K562 (cell line): ENCODE results near the gene VPS16. TPM values are rescaled to one million over a fixed set of nuclear protein-coding genes. Genes with fewer than 3 reads are reported as not detected.

Experiments
- ATAC-seq: fragments of 200-7000 bp; cut with Tn5 transposase; 3 replicates; pipeline ENCODE4 v1.9.1; 2020; ENCODE audit warnings: moderate library complexity
- BruUV-seq: library from RNA; stranded (reverse); fragments of 400-500 nt; replicated peaks from 2 replicates; lab custom pipeline; 2021; lab: Mats Ljungman, UMichigan
- CTCF ChIA-PET: fragments of 300-600 bp; formaldehyde crosslinking; extraction: SDS; loops from one replicate; lab custom pipeline; 2021; ENCODE audit warnings: low intra/inter-chr PET ratio; lab: Yijun Ruan, JAX
- POLR2A ChIA-PET: fragments of 300-600, 350-650 bp; sonication (Branson Sonifier 250); formaldehyde crosslinking; extraction: SDS; loops from one replicate; lab custom pipeline; 2021; ENCODE audit warnings: antibody characterized with exemption, inconsistent platforms; lab: Yijun Ruan, JAX
- DNase-seq, 4 experiments: peaks; one replicate each; pipeline versions ENCODE4 v3.0.0 to v3.0.0-alpha.2; 2011 to 2018; ENCODE audit warnings: low spot score in 3 of 4, mixed read lengths in 3 of 4; ENCODE audit errors: extremely low read depth in 1 of 4
- FAIRE-seq: peaks from 2 replicates; lab custom pipeline; 2011; peaks lifted over from hg19 to GRCh38; lab: Jason Lieb, UNC
- H2AFZ ChIP-seq: 2 replicates; pipeline ENCODE4 v1.6.0; 2011; ENCODE audit warnings: low read depth, low read length, control low read depth, inconsistent platforms
- H3K27ac ChIP-seq: fragments of 200-600 bp; 3 replicates; pipeline ENCODE4 v1.8.0; 2011; ENCODE audit warnings: low read depth, mild to moderate bottlenecking, control low read depth, inconsistent platforms, low read length, moderate library complexity, mixed read lengths; ENCODE audit errors: extremely low read depth
- H3K27me3 ChIP-seq, 2 experiments: fragments of 300-600 bp in 1 of 2; 2 replicates in 1 of 2; 3 replicates in 1 of 2; pipeline versions ENCODE4 v1.6.0 to v1.8.0; 2011; ENCODE audit warnings: inconsistent platforms in 2 of 2, low read length in 2 of 2, mild to moderate bottlenecking in 1 of 2, mixed read lengths in 1 of 2, moderate library complexity in 1 of 2; ENCODE audit not compliant: control insufficient read depth in 2 of 2, insufficient read depth in 2 of 2
- H3K36me3 ChIP-seq: fragments of 300-600 bp; 3 replicates; pipeline ENCODE4 v1.8.0; 2011; ENCODE audit warnings: mild to moderate bottlenecking, low read length, inconsistent platforms; ENCODE audit not compliant: control insufficient read depth, insufficient read depth
- H3K4me1 ChIP-seq, 2 experiments: fragments of 200-600 bp in 1 of 2; replicated peaks in 1 of 2; 2 replicates in 1 of 2; 3 replicates in 1 of 2; pipeline versions ENCODE4 v1.5.1 to v1.8.0; 2011; ENCODE audit warnings: inconsistent platforms in 2 of 2, low read length in 2 of 2, mild to moderate bottlenecking in 1 of 2, mixed read lengths in 1 of 2, moderate library complexity in 1 of 2; ENCODE audit not compliant: control insufficient read depth in 2 of 2, insufficient read depth in 2 of 2
- H3K4me2 ChIP-seq: 2 replicates; pipeline ENCODE4 v1.6.1; 2011; ENCODE audit warnings: low read length, control low read depth, inconsistent platforms, mixed read lengths; ENCODE audit not compliant: insufficient read depth
- H3K4me3 ChIP-seq: fragments of 200-600 bp; sonication (generic), shearing (Covaris generic); 2 replicates; pipeline ENCODE4 v1.5.1; 2016; ENCODE audit warnings: control low read depth, inconsistent platforms
- H3K79me2 ChIP-seq: fragments of 200-600 bp; 3 replicates; pipeline ENCODE4 v1.8.0; 2011; ENCODE audit warnings: low read length, inconsistent platforms; ENCODE audit not compliant: control insufficient read depth, insufficient read depth
- H3K9ac ChIP-seq, 2 experiments: 2 replicates each; pipeline versions ENCODE4 v1.6.0 to v1.6.1; 2011; ENCODE audit warnings: low read depth in 2 of 2, low read length in 2 of 2, control low read depth in 1 of 2, inconsistent platforms in 1 of 2, mild to moderate bottlenecking in 1 of 2, mixed read lengths in 1 of 2; ENCODE audit not compliant: insufficient read depth in 1 of 2
- H3K9me1 ChIP-seq: one replicate; pipeline ENCODE4 v1.6.0; 2011; ENCODE audit warnings: inconsistent platforms, mild to moderate bottlenecking, low read length, moderate library complexity; ENCODE audit not compliant: control insufficient read depth, insufficient read depth
- H3K9me3 ChIP-seq: replicated peaks from 2 replicates; pipeline ENCODE4 v1.5.1; 2011; ENCODE audit warnings: low read depth, low read length, inconsistent platforms; ENCODE audit not compliant: control insufficient read depth, insufficient read depth
- H4K20me1 ChIP-seq: replicated peaks from 2 replicates; pipeline ENCODE4 v1.6.1; 2011; ENCODE audit warnings: low read length, inconsistent platforms, mixed read lengths; ENCODE audit not compliant: control insufficient read depth, insufficient read depth
- CREM ChIP-seq: IDR thresholded peaks from 2 replicates; pipeline ENCODE4 v1.6.1; 2014; ENCODE audit warnings: antibody characterized with exemption, low read depth
- EWSR1 ChIP-seq: fragments of 450-650 bp; IDR thresholded peaks from 2 replicates; pipeline ENCODE4 v1.6.1; 2018; ENCODE audit warnings: borderline replicate concordance, mild to moderate bottlenecking, low read depth, moderate library complexity; ENCODE audit not compliant: partially characterized antibody
- FOSL1 ChIP-seq: fragments of 200-800 bp; sonication (Bioruptor generic); conservative IDR thresholded peaks from 2 replicates; pipeline ENCODE4 v1.6.1; 2016; ENCODE audit warnings: missing genetic modification characterization, missing compliant biosample characterization
- HMGN3 ChIP-seq: IDR thresholded peaks from 2 replicates; pipeline ENCODE4 v1.6.1; 2011; ENCODE audit warnings: borderline replicate concordance, low read depth, mild to moderate bottlenecking, mixed read lengths, low read length; ENCODE audit not compliant: insufficient read length; ENCODE audit errors: extremely low read depth
- MAFF ChIP-seq: IDR thresholded peaks from 2 replicates; pipeline ENCODE4 v1.6.1; 2012; ENCODE audit warnings: low read length, improper control_type of control experiment
- NKRF ChIP-seq: fragments of 450-650 bp; IDR thresholded peaks from 2 replicates; pipeline ENCODE4 v1.6.1; 2016; ENCODE audit warnings: borderline replicate concordance
- SAP30 ChIP-seq: fragments of 200-600 bp; sonication (generic); IDR thresholded peaks from 2 replicates; pipeline ENCODE4 v1.6.1; 2012; ENCODE audit warnings: borderline replicate concordance, low read depth, mild to moderate bottlenecking, moderate library complexity, low read length, control low read depth, inconsistent platforms; ENCODE audit not compliant: insufficient read depth, poor library complexity, severe bottlenecking
- VEZF1 ChIP-seq: fragments of 200-800 bp; sonication (Bioruptor generic); IDR thresholded peaks from 2 replicates; pipeline ENCODE4 v1.6.1; 2017; ENCODE audit warnings: missing genetic modification characterization, missing compliant biosample characterization
- WGBS: fragments of 100-300 bp; shearing (Covaris generic); methylation state at CpG from one replicate; pipeline ENCODE4 v1.1.6; 2016; ENCODE audit warnings: low coverage, mixed read lengths; ENCODE audit not compliant: insufficient coverage; ENCODE audit errors: missing lambda C conversion rate; 5-methylcytosine and 5-hydroxymethylcytosine counted together
- in situ Hi-C: fragments of 300-500 bp; cut with MboI; formaldehyde crosslinking; loops from 4 replicates; pipeline ENCODE4 v1.15.0; 2018; ENCODE audit warnings: inconsistent platforms, mixed read lengths
- intact Hi-C: fragments of 100-400 bp; cut with micrococcal nuclease; formaldehyde crosslinking; loops from 2 replicates; pipeline ENCODE4 v1.14.2; 2022
- polyA plus RNA-seq, 8 experiments: library from polyadenylated mRNA; depleted of rRNA in 4 of 8; stranded (reverse) in 5 of 8; unstranded in 3 of 8; fragments of >200 nt; fragmentation: Nextera tagmentation in 2 of 8; fragmentation: Illumina TruSeq in 1 of 8; extraction: Ambion mirVana in 2 of 8; extraction: Trizol in 1 of 8; gene quantifications; 2 replicates each; pipeline versions ENCODE4 v1.2.1 to v1.2.3, GENCODE V29; 2011 to 2014; ENCODE audit warnings: inconsistent platforms in 1 of 8, missing spikeins in 1 of 8
- total RNA-seq, 7 experiments: library from RNA; depleted of rRNA in 6 of 7; stranded (reverse); fragments of >200 nt in 6 of 7; fragmentation: Illumina TruSeq in 2 of 7; extraction: Trizol in 2 of 7; gene quantifications; 2 replicates each; pipeline versions ENCODE4 v1.2.1 to v1.2.3, GENCODE V29; 2011 to 2021; ENCODE audit warnings: low replicate concordance in 1 of 7
- TF ChIP-seq, protein P1 (sequence below): sonication (generic); formaldehyde crosslinking; IDR thresholded peaks from 2 replicates; pipeline ENCODE4 v1.8.0; 2022; ENCODE audit warnings: mild to moderate bottlenecking, missing genetic modification reagents

VPS16 gene
- total and polyA plus RNA-seq, 9 of the 15 experiments (the other 6 are each of a cell fraction or from before 2014, with no cell fraction given): 6.8 to 24.7 (median 14.0) TPM

GRCh38 chr20:2840967-2841531 lies 504 bp downstream of the VPS16 start:
- H3K4me1 ChIP-seq: peaks cover 9 to 25% of the 10 kb centered on the region in 2 experiments; a peak in 4 of 5 replicates
- ChIA-PET CTCF (interaction anchor here (0.5 kb wide), 1 partner anchor 428 kb away, joined by 6 read pairs; no protein-coding TSS in a partner anchor), POLR2A (interaction anchor here (0.8 to 1.0 kb wide), 4 partner anchors 14 to 30 kb away, joined by 3 read pairs; no protein-coding TSS in a partner anchor)
- BruUV-seq: TSS peak; percentile 74
- peak overlapping the region; percentile 83 to 93 for H3K9ac ChIP-seq
- in situ Hi-C loops: no loop called here
- no peaks in the 10 kb centered on the region for H3K9me1 ChIP-seq
- H4K20me1 ChIP-seq: no peaks in the 10 kb centered on the region
- peak overlapping the region; percentile 81 for H2AFZ ChIP-seq
- peak overlapping the region; percentile 90 for H3K4me2 ChIP-seq
- H3K27me3 ChIP-seq: no peaks in the 10 kb centered on the region
- H3K36me3 ChIP-seq: no peaks in the 10 kb centered on the region
- H3K4me3 ChIP-seq: peak overlapping the region; percentile 67
- DNase-seq (peak; percentile 52 to 67 (median 61)), ATAC-seq (peak; percentile 79), FAIRE-seq (no peak)
- TF ChIP-seq FOSL1 (tag): 0 out of 2 replicates have a peak, but pooled peaks have one; percentile 8
- peak; percentile 3 for TF ChIP-seq HMGN3
- 0 out of 2 replicates have a peak, but pooled peaks have one; percentile 42 for TF ChIP-seq VEZF1 (CRISPR knock-in tag)
- TF ChIP-seq, protein P1, sequence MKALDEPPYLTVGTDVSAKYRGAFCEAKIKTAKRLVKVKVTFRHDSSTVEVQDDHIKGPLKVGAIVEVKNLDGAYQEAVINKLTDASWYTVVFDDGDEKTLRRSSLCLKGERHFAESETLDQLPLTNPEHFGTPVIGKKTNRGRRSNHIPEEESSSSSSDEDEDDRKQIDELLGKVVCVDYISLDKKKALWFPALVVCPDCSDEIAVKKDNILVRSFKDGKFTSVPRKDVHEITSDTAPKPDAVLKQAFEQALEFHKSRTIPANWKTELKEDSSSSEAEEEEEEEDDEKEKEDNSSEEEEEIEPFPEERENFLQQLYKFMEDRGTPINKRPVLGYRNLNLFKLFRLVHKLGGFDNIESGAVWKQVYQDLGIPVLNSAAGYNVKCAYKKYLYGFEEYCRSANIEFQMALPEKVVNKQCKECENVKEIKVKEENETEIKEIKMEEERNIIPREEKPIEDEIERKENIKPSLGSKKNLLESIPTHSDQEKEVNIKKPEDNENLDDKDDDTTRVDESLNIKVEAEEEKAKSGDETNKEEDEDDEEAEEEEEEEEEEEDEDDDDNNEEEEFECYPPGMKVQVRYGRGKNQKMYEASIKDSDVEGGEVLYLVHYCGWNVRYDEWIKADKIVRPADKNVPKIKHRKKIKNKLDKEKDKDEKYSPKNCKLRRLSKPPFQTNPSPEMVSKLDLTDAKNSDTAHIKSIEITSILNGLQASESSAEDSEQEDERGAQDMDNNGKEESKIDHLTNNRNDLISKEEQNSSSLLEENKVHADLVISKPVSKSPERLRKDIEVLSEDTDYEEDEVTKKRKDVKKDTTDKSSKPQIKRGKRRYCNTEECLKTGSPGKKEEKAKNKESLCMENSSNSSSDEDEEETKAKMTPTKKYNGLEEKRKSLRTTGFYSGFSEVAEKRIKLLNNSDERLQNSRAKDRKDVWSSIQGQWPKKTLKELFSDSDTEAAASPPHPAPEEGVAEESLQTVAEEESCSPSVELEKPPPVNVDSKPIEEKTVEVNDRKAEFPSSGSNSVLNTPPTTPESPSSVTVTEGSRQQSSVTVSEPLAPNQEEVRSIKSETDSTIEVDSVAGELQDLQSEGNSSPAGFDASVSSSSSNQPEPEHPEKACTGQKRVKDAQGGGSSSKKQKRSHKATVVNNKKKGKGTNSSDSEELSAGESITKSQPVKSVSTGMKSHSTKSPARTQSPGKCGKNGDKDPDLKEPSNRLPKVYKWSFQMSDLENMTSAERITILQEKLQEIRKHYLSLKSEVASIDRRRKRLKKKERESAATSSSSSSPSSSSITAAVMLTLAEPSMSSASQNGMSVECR (CRISPR knock-in tag): peak; percentile 44; the same call in 1 of the 2 replicates
- TF ChIP-seq SAP30: peak; percentile 59
- no peak for TF ChIP-seq MAFF
- TF ChIP-seq EWSR1: no peak
- TF ChIP-seq CREM: 0 out of 2 replicates have a peak, but pooled peaks have one; percentile 2
- 0 out of 2 replicates have a peak, but pooled peaks have one; percentile 28 for TF ChIP-seq NKRF
- H3K79me2 ChIP-seq: peaks cover 3% of the 10 kb centered on the region; the same call in 1 of the 3 replicates
- peak overlapping the region; percentile 10; the same call in 1 of the 3 replicates for H3K27ac ChIP-seq
- H3K9me3 ChIP-seq: no peaks in the 10 kb centered on the region
- intact Hi-C loops: no loop called here
- WGBS: 7% methylated on average over 14 of the region's 33 CpGs
